HG02610 (cell line): ENCODE data around the gene CDKN1B.

Source experiments
- ATAC-seq: cut with Tn5 transposase; IDR thresholded peaks from one replicate; pipeline ENCODE4 v1.9.1; 2021; ENCODE audit warnings: mild to moderate bottlenecking, moderate library complexity; ENCODE audit not compliant: unreplicated experiment

The CDKN1B gene

GRCh38 chr12:12716793-12717585 is at the start of gene CDKN1B:
Gene CDKN1B, plus strand, starts transcription at chr12:12717368. Its CDS starts 472 bp downstream, at chr12:12717840.
- ATAC-seq = peak; percentile 49

- ATAC-seq = no peak
Measured at GRCh38 chr12:12668005-12668404, 49.2 kb upstream of the CDKN1B start.

GRCh38 chr12:12669020-12669419 is 48.1 kb upstream of the CDKN1B start:
- ATAC-seq = no peak

GRCh38 chr12:12671850-12672660 is 45.1 kb upstream of the CDKN1B start:
- ATAC-seq = no peak

GRCh38 chr12:12673296-12673695 is 43.9 kb upstream of the CDKN1B start:
- peak; percentile 76 for ATAC-seq

- ATAC-seq = no peak
Measured at GRCh38 chr12:12676605-12677004, 40.6 kb upstream of the CDKN1B start.

GRCh38 chr12:12681061-12681765 is 36.0 kb upstream of the CDKN1B start:
- ATAC-seq = no peak

- no peak for ATAC-seq
Measured at GRCh38 chr12:12682284-12682683, 34.9 kb upstream of the CDKN1B start.

- ATAC-seq = no peak
Measured at GRCh38 chr12:12683136-12683697, 34.0 kb upstream of the CDKN1B start.

GRCh38 chr12:12683725-12684124 is 33.4 kb upstream of the CDKN1B start:
- no peak for ATAC-seq

GRCh38 chr12:12684375-12685106 is 32.6 kb upstream of the CDKN1B start:
- no peak for ATAC-seq

GRCh38 chr12:12685305-12685704 is 31.9 kb upstream of the CDKN1B start:
- ATAC-seq = no peak

GRCh38 chr12:12686472-12686871 is 30.7 kb upstream of the CDKN1B start:
- no peak for ATAC-seq

- ATAC-seq = no peak
Measured at GRCh38 chr12:12686925-12687324, 30.2 kb upstream of the CDKN1B start.

GRCh38 chr12:12689647-12690300 is 27.4 kb upstream of the CDKN1B start:
- ATAC-seq = peak; percentile 41

GRCh38 chr12:12691549-12691948 is 25.6 kb upstream of the CDKN1B start:
- ATAC-seq = no peak

- no peak for ATAC-seq
Measured at GRCh38 chr12:12693111-12693671, 24.0 kb upstream of the CDKN1B start.

GRCh38 chr12:12696562-12697383 is 20.4 kb upstream of the CDKN1B start:
- peak; percentile 65 for ATAC-seq

GRCh38 chr12:12699345-12699744 is 17.8 kb upstream of the CDKN1B start:
- no peak for ATAC-seq
